GM23248 (cell line): Measurements from ENCODE around the gene SETBP1.

ENCODE experiments used
- EZH2 ChIP-seq: fragments of 200-600 bp; sonication (generic); IDR thresholded peaks from 2 replicates; pipeline ENCODE4 v1.6.1; 2018; ENCODE audit warnings: antibody characterized with exemption, mild to moderate bottlenecking; ENCODE audit not compliant: insufficient read depth, poor library complexity, severe bottlenecking
- EZH2phosphoT487 ChIP-seq: fragments of 200-600 bp; sonication (generic); IDR thresholded peaks from 2 replicates; pipeline ENCODE4 v1.6.1; 2018; ENCODE audit warnings: antibody characterized with exemption, moderate library complexity, mild to moderate bottlenecking, low read depth; ENCODE audit not compliant: insufficient read depth

GRCh38 chr18:44838971-44839666, 158.4 kb downstream of the SETBP1 start:
- TF ChIP-seq EZH2: no peak
- TF ChIP-seq EZH2phosphoT487: no peak
